Tibial nerve (tissue), 3 donors: ENCODE data around the gene RAB9A.

ENCODE experiments used
- CTCF ChIP-seq, 5 experiments: fragments of 200-600 bp in 3 of 5; fragments of 450-650 bp in 2 of 5; sonication (generic) in 3 of 5; IDR thresholded peaks; one replicate each; pipeline ENCODE4 v1.5.1; 2016 to 2019; ENCODE audit warnings: antibody characterized with exemption in 5 of 5, mild to moderate bottlenecking in 3 of 5, moderate library complexity in 2 of 5
- POLR2A ChIP-seq, 2 donors: fragments of 450-650 bp; IDR thresholded peaks; one replicate each; pipeline ENCODE4 v1.6.1; 2017; ENCODE audit warnings: antibody characterized with exemption in 2 of 2, mild to moderate bottlenecking in 2 of 2, moderate library complexity in 2 of 2

GRCh38 chrX:13692771-13693231 is 3.9 kb downstream of the RAB9A start:
- TF ChIP-seq CTCF (IDR thresholded peaks at IDR 0.05) (no peak), POLR2A (IDR thresholded peaks at IDR 0.05) (no peak)
